Endometrial microvascular endothelial cells (primary cell): ENCODE data around the gene WDR86. TPM values are rescaled to one million over a fixed set of nuclear protein-coding genes. Genes with fewer than 3 reads are reported as not detected.

Experiments used
- in situ Hi-C: cut with HindIII; loops from 2 replicates; pipeline ENCODE4 v1.10.0; 2017; ENCODE audit warnings: low sequenced_read_pairs, low pct_unique_long_range_greater_than_20kb; ENCODE audit errors: inconsistent ontology term
- total RNA-seq: library from RNA; depleted of rRNA; stranded (reverse); fragments of >200 nt; gene quantifications from one replicate; pipeline ENCODE4 v1.2.3, GENCODE V29; 2015; ENCODE audit errors: inconsistent ontology term

WDR86 gene
- total RNA-seq, 1 donor from 2014 or later, result not detected

DNA sequence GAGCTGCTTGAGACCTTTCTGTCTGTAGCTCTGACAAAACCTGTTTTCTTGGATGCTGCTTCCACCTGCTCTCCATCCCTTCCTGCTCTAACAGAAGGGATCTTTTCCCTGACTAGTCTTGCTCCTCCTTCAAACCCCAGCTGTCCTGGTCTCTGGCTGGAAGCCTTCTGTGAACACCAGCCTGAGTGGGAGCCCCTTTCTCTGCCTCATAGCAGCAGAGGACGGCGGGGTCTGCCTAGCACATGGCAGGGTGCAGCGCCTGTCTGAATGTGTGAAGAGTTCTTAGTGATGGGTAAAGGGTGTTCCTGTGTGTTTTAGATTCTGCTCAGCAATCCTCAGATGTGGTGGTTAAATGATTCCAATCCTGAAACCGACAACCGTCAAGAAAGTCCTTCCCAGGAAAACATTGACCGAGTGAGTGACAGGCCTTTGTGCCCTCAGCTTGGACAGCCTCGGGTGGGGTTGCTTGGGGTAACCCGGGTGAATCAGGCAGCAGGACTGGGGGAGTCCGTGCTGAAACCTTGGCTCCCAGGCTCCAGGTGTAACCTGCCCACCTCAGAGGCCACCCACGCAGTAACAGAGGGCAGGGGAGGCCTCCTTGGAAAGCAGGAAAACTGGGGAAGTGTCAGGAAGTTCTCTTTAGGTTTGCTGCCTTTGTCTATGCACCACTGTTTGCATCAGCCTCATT is 34.2 kb downstream of the WDR86 start:
- in situ Hi-C loops, result no loop called here

DNA sequence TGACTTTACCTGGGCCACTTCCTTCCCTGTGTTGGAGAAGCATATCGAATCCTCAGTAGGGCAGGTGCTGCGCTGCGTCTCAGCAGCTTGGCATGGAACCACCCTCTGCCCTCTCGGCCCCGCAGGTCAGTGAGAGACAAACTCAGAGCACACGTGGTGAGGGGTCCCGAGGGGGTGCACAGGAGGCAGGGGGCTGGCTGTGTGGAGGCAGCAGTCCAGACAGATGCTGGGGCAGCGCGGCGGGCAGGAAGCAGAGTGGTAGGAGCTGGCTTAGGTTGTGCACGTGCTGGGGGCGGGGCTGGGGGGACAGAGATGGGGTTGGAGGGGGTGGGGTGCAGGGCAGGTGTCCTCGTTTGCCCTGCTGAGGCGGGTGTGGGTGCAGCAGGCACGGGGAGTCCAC is 35.1 kb downstream of the WDR86 start:
- in situ Hi-C loops, result no loop called here

DNA sequence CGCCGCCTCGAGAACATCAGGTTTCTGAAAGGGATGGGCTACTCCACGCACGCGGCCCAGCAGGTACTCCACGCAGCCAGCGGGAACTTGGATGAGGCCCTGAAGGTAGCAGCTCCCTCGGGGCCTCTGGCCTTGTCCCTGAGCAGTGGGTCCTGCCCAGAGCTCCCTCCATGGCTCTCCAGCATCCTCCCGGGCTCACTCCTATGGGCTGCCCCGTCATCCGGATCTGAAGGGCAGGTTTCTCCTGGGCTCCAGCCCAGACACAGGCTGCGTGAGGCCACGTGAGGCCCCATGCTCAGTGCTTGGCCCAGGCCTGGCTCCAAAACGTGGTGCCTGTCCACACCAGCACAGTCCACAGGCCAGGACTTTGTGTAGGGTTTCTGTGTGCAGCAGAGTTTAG is 35.7 kb downstream of the WDR86 start:
- in situ Hi-C loops, result no loop called here

DNA sequence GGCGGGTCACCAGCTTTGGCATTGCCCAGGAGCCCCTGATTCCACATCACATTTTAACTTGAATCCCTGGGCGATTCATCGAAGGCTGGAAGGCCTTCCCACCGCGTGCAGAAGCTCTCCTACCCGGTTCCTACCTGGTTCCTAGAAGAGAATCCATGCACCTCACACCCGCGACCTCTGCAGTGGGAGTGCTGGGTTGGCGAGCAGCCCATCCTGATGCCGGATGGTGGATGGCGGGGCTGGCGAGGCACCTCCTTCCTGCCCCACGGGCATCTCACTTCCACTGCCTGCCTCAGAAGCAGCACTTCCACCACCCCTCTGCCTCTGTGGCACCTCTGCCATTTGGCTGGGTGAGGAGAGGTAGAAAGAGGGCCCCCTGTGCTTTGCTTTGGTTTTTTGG is 36.2 kb downstream of the WDR86 start:
- in situ Hi-C loops, result no loop called here

DNA sequence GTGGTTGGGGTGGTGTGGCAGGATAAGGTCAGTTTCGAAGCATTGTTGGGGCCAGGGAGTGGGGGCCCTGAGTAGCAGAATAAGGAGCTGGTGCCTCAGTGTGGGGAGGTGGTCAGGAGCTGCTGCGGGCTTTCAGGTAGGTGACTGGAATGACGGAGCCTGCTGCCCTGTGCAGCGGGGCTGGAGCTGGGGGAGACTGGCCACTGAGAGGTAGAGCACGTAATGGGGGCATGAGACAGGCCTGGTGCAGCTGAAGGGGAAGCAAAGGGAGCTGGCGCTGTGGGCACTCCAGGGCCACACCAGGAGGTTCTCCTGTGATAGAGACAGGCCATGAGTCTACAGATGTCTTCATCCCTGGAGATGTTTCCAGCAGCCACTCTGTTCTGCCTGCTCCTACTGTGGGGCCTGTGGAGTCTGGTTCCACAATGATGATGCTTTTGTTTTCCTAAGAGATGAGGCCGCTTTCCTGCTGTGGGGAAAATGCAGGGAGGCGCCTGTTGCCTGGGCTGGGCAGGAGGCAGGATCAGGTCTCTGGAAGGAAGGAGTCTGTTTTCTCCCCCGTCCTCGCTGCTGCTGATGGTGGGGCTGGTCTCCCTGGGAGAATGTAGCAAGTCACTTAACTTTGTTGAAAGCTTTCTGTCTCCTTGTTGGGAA is 37.1 kb downstream of the WDR86 start:
- in situ Hi-C loops, result no loop called here

DNA sequence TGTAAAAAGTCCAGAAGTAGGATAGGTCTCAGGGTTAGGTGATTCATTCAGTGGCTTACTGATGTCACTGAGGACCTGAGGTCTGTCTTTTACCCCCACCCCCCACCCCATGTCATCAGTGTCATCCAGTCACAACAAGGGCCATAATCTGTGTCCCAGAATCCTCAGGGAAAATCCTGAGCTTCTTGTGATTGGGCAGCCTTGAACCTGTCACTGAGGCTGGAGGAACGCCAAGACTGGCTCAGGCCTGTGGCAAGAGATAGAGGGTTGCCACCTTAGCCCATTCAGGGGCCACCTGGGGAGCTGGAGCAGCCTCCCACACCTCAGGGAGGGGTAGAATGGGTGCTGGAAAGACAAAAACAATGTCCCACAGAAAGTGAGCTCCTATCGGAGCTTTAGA is 38.6 kb downstream of the WDR86 start:
- in situ Hi-C loops, result no loop called here

DNA sequence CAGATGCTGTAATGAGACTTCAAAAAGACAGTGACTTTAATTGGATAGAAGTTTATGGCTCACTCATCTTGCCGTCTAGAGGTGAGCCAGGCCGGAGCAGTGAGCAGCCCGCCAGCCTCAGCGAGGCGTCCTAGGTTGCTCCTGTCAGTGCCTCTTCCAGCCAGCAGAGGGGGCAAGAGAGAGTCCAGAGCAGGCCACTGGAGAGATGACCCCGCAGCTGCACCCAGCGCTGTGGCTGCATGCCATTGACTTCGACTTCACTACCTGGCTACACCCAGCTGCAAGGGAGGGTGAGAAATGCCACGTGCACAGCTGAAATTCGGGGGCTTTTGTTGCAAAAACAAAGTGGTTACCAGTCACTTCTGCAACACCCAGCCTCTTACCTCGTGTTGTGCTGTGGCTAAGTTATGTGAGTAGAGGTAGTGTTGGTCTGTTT is 41.7 kb downstream of the WDR86 start:
- in situ Hi-C loops, result loop anchor here (5.0 kb wide), 1 partner anchor 74 kb away; the partner anchor contains the start of gene CRYGN

DNA sequence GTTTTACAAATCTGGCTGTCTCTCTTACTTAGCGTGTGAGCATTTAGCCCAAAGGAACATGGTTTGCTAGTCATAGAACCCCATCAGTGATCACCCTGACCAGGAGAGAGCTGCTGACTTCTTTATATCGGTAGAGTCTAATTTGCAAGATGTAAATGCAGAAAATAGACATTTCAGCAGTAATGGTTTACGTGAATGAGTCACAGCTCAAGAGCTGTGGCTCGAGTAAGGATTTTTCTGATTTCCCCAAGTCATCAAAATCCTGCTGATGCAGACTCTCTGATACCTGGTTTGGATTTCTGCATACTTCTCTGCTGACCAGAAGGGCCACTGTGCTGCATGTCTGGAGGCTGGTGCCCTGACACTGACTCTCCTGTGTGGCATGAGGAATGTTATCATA is 42.6 kb downstream of the WDR86 start:
- in situ Hi-C loops, result loop anchor here (5.0 kb wide), 1 partner anchor 75 kb away; the partner anchor contains the start of gene CRYGN

DNA sequence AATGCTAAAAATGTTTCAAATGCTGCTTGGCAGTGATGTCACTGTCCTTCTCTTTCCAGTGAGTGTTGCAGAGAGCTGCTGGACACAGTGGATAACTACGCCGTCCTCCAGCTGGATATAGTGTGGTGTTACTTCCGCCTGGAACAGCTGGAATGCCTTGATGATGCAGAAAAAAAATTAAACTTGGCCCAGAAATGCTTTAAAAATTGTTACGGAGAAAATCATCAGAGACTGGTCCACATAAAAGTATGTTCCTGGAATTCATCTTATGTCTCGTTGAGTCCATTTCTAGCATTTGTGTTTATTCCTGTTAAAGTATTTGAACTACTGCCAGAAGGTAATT is 43.0 kb downstream of the WDR86 start:
- in situ Hi-C loops, result loop anchor here (5.0 kb wide), 1 partner anchor 75 kb away; the partner anchor contains the start of gene CRYGN

DNA sequence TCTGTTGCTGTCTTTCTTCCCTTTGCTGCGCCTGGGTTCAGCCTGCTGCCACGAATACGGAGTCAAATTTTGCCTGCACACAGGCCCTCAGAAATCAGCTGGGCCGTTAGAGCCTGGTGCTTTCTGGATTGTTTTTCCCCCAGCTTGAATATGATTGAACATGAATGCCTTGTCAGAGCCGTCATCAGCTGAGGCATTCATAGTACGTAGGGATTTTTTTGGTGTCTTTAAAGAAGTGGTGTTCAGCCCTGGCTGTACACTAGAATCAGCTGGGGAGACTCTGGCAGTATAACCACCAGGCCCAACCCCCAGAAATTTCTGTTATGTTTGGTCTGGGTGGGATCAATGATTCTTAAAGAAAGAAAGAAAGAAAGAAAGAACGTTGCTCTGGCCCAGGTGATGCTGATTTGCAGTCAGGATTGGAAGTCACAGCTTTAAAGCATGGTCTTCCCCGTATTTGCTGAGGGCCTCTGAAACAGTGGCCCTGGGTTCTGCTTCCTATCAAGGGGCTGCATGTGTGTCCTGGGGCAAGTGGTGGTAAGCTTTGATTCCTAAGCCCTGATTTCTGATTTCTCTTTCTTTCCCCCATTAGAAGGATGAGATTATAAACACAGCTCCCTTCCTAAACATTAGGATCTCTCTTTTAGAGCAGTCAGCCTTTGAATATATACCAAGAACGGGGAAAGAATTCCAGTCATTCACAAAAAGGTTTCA is 43.5 kb downstream of the WDR86 start:
- in situ Hi-C loops, result loop anchor here (5.0 kb wide), 1 partner anchor 76 kb away; the partner anchor contains the start of gene CRYGN

DNA sequence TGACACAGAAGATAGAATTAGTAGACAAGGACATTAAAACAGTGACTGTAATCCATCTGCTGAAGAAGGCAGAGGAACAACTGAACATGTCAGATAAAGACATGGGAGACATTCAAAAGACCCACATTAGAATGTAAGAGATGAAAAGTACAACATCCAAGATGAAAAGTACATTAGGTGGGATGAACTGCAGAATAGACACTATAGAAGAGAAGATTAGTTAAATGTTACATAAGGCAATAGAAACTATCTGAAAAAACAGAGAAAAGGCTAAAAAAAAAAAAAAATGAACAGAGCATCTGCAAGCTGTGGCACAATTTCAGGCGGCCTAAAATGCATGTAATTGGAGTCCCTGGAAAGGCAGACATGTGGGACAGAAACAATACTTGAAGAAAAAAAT is 46.7 kb downstream of the WDR86 start:
- in situ Hi-C loops, result no loop called here

DNA sequence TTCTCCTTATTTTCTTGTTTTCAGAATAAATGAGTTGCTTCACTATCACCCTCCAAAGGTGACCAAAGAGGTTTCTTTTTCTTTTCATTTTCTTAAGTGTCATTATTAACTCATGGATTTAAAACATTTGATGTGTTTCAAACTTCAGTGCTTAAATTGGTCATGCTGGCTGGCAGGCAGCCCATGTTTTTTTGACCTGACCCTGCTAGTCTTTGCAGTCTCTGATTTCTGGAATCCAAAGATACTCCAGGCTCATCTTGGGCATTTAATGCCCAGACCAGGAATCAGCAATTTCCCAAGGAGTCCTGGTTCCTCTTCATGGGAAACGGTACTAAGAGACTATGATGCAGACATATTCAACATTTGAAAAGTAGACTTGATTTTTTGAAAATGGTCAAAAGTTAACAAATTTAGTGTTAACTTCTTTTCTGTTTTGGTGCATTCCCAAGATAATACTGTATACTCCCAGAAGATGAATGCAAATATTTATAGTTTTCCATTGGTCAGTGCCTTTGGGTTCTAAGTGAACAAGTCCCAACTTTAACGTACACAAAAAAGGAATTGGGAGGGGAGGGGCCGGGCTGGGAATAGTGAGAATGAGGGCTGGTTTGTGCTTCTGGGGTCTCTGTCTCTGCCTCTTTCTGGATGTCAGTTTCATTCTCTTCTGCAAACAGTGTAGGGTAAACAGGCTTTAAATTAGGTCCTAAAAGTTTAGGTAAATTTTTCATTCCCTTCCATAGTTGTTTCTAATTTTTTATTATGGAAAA is 48.5 kb downstream of the WDR86 start:
- in situ Hi-C loops, result no loop called here

DNA sequence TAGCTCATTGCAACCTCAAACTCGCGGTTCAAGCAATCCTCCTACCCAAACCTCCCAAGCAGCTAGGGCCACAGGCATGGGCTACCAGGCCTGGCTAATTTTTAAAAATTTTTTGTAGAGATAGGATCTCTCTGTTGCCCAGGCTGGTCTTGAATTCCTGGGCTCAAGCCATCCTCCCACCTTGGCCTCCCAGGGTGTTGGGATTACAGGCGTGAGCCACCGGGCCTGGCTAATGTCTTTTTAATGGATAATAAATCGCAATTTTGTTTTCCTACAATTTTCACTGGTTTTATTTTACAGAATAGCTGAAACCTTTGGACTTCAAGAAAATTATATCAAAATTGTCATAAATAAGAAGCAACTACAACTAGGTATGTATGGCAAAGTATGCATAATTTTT is 57.3 kb downstream of the WDR86 start:
- in situ Hi-C loops, result no loop called here

DNA sequence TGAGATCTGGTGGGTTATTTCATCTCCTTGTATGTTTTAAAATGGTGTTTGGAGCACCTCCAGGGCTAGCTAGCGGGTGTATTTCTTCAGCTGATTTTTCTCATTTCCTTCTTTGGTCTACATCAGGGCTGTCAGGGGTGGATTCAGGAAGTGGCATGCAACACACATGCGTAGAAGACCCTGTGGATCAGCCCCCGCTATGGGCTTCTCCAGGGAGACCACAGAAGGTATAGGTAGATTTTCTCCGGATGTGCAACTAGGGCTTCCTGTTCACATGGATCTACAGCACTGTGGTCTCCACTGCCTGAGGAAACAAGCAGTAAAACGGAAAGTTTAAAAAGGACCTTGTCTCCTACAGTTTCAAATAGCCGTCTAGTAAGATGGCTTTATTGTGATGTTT is 57.9 kb downstream of the WDR86 start:
- in situ Hi-C loops, result no loop called here

DNA sequence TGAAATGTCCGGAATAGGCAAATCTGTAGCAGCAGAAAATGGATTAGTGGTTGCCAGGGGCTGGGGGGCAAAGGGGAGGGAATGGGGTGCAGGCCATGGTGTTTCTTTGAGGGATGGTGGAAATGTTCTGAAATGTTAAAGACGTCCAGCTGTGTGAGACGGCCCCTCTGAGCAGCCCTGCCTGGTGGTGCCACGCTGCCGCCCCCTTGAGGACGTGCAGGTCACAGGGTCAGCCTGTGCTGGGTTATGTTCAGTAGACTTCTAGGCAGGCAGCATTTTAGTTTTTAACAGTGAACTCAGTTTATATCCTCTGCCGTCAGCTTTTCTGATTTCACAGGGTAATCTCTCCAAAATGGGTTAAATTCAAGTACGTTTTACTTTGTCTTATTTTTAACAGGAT is 58.8 kb downstream of the WDR86 start:
- in situ Hi-C loops, result no loop called here

DNA sequence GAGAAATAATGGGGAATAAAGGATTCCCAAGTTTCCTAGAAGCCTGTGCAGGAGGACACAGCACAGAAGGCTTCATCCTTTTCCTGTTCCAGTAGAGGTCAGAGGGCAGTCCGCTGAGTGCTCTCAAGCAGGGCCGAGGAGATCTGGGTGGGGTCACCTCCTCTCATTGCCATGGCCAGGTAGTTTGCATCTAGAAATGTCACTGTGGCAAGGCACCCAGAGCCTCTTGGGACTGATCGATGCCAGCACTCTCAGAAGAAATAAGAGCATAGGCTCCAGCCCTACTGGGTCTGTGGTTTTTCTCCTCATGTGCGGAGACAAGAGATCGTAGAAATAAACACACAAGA is 60.4 kb downstream of the WDR86 start:
- in situ Hi-C loops, result no loop called here

DNA sequence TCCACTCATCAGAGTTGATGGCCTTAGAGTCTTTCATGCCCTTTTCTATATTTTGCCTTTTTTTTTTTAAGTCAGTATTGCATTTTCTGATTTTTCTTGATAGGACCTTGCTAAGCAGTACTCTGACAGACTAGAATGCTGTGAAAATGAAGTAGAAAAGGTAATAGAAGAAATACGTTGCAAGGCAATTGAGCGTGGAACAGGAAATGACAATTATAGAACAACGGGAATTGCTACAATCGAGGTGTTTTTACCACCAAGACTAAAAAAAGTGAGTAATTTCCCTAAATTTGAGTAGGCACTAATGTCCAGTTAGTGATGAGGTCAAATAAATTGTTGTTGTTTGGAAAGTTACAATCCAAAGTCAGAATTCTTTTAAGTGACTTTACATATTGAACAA is 60.9 kb downstream of the WDR86 start:
- in situ Hi-C loops, result no loop called here

DNA sequence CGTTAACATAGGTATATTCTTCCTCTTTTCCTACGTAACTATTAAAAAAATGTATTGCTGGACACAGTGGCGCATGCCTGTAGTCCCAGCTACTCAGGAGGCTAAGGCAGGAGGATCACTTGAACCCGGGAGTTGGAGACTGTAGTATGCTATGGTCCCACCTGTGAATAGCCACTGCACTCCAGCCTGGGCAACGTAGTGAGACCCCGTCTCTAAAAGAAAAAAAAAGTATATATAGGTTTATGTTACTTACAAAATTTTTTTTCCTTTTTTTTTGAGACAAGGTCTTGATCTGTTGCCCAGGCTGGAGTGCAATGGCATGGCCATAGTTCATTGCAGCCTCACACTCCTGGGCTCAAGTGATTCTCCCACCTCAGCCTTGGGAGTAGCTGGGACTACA is 62.6 kb downstream of the WDR86 start:
- in situ Hi-C loops, result no loop called here

DNA sequence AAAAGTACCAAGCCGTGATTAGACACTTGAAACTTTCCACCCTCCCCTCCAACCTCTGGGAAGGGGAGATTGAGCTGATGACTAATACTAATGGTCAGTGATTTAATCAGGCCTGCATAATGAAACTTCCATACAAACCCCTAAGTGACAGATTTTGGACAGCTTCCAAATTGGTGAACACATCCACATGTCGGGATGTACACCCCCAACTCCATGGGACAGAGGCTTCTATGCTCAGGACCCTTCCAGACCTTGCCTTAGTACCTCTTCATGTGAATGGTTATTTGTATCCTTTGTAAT is 63.4 kb downstream of the WDR86 start:
- in situ Hi-C loops, result no loop called here
